Effector CD8-positive, alpha-beta T cell (primary cell): ENCODE measurements around the gene MFAP4.

Experiments
- DNase-seq: peaks from one replicate; lab custom pipeline; 2025; lab: John Stamatoyannopoulos, UW

The MFAP4 gene

DNA sequence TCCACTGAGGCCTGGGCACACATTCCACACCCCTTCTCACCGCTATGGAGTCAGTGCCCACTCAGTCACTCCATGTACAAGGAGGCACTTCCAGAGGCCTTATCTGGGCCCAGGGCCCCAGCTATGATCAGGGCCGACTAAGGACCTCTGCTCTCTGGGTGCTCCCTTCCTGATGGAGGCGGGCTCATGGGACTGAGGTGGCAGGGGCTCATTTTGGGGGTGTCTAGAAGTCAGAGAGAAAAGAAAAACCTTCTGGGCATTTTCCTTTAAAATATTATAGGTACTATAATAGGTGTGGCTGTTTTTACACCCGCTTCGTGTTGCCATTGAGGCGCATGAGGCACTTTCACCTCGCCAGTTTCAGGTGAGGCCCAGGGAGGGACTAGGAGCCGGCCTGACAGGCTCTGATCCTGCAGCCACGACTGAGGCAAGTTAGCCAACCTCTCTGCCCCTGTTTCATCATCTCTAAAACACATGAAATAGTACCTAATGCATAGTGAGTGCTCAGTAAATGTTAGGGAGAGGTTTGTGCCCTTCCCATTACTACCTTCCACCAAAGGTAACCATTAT is 38.8 kb downstream of the MFAP4 start:
- DNase-seq, result no peak

GRCh38 chr17:19347323-19348080 is 39.5 kb downstream of the MFAP4 start:
- no peak for DNase-seq

GRCh38 chr17:19346351-19347255 is 40.4 kb downstream of the MFAP4 start:
- no peak for DNase-seq

- DNase-seq, result no peak
Measured at GRCh38 chr17:19345486-19346350, 41.3 kb downstream of the MFAP4 start.

GRCh38 chr17:19345067-19345460 is 41.9 kb downstream of the MFAP4 start:
- no peak for DNase-seq

DNA sequence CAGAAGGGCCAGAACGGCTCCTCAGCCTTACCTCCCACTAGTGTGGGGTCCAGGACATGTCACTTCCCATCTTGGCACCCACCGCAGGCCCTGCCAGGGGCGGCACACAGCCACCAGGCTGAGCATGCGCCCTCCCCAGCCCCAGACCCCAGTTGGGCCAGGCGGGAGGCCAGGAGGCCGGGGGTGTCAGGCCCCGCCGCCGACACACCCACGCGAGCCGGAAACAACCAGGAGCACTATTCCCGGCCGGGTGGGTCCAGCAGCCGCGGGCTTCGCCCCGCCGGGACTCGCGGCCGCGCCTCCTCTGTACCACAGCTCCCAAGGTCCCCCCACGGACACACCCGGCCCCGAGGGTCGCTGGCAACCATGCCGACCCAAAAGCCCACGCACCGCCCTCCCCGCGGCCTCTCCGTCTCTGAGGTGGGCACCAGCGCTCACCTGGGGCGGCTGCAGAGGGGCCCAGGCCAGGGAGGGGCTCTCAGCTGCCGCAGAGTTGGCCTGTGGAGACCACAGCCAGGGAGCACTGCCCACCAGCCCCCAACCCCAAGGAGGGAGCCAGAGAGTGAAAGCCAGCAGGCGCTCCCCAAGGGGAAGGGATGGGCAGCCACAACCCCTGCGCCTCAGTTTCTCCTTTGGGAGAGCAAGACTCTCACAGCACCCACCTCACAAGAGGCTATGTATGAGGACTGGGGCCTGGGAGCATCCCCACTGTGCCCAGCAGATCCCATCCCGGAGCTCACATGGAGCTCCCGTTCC is 42.5 kb downstream of the MFAP4 start:
- no peak for DNase-seq

DNA sequence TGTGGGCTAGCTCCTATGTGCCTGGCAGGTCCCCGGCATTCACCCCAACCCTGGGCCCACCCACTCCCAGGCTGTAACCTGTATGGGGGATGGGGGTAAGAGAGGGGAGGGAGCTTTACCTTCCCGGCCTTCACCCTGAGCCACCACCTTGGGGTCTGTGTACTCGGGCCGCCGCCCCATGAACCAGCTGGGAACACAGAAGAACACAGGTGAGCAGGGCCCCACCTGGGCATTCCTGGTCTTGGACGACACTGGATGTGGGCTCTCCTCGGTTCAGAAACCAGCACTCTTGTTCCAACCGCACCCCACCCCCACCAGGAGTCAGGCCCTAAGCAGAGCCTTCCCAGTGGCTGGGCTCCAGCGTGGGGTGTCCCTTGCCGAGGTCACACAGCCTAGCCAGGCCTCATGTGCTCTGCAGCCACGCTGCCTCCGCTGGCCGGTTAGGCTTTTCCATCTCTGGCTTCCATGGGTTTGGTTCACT is 43.3 kb downstream of the MFAP4 start:
- DNase-seq, result no peak

GRCh38 chr17:19343256-19343630 is 43.7 kb downstream of the MFAP4 start:
- no peak for DNase-seq

DNA sequence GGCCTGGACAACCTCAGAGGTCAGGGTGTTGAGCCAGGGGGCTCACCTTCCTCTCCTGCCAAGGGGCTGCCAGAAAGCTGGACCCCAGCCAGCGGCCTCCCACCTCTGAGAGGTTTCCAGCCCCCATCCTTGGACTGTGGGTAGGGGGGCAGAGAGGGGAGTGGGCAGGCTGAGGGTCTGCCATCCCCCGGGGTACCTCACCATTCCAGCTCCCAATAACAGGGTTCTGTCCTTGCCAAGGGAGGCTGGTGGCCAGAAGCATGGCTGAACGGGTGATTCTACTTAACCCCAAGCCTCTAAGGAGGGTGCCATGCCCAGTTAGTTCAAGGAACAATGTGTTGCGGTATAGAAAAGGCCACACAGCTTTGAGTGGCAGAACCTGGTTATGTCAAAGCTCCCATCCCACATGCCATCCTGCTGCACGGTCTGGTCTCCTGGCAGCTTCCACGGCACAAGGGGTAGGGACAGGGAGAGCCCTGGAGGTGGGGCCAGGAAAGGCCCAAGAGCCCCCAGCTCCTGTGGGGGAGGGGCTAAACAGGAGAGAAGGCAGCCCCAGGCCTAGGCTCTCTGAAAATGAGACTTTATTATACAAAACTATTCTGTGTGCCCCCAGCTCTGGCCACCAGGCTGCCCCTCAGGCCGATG is 44.3 kb downstream of the MFAP4 start:
- DNase-seq, result no peak

GRCh38 chr17:19341641-19342610 is 45.1 kb downstream of the MFAP4 start:
- DNase-seq, result no peak

DNA sequence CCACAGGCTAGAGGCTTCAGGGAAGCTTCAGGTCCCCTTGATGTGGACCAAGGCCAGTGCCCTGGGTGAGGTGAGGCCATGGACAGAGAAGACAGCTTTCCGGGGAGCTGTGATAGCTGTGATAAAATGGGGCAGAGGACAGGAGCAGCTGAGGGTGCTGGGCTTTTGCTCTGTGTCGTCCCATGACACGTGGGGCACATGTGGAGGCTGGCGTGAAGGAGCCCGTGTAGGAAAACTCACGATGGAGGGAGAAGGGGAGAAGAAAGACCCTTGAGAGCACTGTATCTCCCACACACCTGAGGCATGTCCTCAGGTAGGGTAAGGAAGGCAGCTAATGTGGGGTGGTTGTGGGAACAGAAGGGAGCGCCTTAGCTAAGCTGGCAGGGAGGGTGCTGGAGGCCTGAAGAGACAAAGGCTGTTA is 45.8 kb downstream of the MFAP4 start:
- DNase-seq, result no peak

DNA sequence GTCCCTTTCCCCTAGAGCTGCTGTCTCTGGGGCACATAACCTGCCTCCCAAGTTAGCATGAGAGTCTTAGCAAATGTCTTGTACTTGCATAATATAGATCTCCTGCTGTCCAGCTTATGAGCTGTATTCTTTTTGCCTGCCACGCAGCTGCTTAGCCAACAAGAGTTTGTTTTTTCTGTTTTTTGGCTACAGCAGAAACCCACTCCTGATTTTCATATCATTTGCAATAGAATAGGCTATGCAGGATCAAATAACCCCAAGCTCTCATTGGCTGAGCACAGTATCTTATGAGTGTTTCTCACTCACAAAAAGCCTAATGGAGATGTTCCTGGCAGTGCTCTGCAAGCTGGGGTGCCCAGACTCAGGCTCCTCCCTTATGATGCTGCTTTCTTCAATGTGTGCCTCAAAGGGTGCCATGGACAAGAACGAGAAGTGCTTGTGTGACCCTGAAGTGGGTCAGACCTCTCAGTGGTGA is 47.6 kb downstream of the MFAP4 start:
- no peak for DNase-seq

DNA sequence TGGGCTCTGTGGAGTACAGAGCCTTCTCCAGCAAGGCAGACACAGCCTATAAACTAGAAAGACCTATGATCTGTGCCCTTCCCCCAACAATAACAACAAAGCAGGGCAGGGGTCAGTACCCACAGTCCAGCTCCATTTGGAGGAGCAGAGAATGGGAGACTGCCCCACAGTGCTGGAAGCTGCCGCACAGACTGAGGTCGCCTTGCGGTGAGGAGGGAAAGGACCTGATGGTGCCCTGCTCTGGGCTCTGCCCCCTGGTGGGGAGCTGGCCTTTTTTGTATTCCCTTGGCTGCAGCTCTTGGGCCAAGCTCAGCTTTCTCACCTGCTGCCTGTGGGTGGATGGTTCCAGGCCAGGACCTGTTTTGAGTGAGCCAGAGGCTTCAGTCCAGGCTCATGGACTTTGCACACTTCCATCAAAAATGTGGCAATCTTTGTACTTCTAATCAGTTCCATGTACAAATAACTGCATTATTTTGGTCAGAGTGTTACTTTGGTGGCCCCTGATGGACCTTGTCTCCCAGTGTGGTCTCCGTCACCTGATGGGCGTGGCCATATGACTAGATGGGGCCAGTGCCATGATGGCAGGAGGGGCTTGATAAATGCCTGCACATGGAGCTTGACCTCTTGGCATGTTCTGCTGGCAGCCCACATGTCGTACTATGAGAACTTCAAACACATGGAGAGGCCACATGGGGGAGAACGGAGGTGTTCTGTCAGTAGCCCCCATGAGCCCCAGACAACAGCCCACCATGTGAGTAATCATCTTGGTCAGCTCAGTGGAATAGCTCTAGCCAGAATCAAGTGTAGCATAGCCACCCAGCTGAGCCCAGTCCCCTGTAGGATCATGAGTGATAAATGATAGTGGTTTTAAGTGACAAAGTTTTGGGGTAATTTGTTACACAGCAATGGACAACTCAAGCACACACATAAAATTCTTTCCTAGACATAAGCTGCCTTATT is 48.7 kb downstream of the MFAP4 start:
- peak; percentile 36 for DNase-seq

GRCh38 chr17:19337712-19338023 is 49.3 kb downstream of the MFAP4 start:
- DNase-seq, result no peak

DNA sequence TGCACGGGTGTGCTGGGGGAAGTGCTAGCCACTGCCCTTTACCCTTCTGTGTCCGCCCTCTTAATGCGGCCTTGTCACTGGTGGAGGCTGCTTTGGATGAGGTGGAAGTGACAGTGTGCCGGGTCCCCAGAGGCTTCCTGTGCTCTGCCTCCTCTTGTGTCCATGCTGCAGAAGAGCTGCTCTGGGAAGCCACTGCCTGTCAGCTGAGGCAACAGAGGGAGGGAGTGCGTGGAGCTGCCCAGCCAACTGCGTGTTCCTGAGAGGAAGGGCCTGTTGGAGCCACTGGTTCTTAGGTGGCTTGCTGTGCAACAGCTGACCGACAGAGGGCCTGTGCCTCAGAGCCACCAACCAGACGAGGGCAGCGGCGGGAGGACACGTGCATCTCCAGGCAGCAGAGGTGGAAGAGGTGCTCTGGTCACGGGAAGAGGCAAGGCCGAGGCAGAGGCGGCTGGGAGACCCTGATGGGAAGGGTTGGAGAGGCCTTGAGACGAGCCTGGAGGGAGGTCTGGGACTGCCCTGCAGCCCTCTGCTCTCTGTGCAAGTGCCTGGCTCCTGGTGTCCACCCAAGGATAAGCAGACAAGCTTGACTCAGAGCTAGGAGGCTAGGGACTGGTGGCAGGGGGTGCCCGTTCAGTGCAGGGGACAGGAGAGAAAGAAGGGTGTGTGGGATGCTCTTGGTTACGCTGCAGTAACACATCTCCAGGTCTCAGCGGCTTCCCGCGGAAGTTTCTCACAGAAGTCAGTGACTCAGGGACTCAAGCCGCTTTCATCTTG is 49.9 kb downstream of the MFAP4 start:
- DNase-seq, result no peak

DNA sequence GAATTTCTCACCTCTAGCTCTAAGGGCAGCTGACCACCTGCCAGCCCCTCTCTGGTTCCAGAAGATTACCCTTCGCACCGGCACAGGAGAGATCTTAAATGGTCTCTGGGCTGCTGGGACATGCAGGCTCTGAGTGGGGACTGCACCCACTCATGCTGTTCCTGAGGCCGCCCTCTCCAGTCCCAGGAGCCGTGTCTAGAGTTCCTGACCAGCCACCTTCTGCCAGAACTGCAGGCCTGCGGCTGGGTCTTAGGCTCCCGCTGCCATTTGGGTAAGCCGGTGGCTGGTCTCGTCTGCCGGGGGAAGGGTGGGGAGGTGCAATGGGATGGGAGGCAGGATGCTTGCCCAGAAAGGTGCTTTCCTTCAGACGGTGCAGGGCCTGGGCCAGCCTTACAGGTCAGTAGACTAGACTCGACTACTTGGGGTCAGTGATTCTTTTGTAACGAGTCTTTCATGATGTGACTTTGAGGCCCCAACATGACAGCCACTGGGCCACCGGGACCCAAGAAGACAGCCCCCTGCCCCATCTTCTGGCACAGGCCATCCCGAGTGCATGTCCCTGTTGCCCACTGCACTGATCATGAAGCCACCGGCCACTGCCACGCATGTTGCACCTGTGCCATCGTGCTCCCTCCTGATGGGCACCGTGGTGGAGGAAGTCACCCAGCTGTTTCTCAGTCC is 50.9 kb downstream of the MFAP4 start:
- no peak for DNase-seq

DNA sequence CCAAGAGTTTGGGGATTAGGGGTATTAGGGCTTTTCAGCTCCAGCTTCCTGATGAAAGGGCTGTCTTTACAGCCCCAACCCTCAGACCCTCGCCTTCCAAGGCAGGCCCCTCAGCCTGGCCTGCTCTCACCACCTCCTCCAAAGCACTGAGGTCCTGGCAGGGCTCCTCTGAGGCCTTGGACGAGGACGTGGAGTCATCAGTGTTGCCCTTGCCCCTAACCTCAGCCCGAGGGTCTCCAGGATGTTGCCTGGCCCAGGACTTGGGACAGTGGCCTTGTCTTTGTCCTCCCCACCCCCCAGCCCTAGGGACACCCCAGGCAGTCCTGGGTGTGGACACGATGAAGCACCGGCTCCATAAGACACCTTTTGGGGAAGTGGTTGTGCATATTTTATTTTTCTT is 52.7 kb downstream of the MFAP4 start:
- DNase-seq, result no peak
